Sigmoid colon (tissue), 4 donors: ENCODE results near the gene COL17A1.

Source experiments
- CTCF ChIP-seq, 4 experiments: fragments of 450-650 bp in 3 of 4; fragments of 200-600 bp in 1 of 4; IDR thresholded peaks; one replicate each; pipeline ENCODE4 v1.5.1; 2016 to 2019; ENCODE audit warnings: antibody characterized with exemption in 4 of 4, mild to moderate bottlenecking in 3 of 4, moderate library complexity in 2 of 4
- EP300 ChIP-seq, 4 donors: sonication (generic); formaldehyde crosslinking; IDR thresholded peaks; one replicate each; pipeline ENCODE4 v1.6.1; 2017; ENCODE audit warnings: antibody characterized with exemption in 4 of 4
- POLR2A ChIP-seq, 2 donors: fragments of 450-650 bp; IDR thresholded peaks; one replicate each; pipeline ENCODE4 v1.6.1; 2016; ENCODE audit warnings: antibody characterized with exemption in 2 of 2, mild to moderate bottlenecking in 2 of 2, moderate library complexity in 2 of 2
- POLR2AphosphoS5 ChIP-seq, 4 donors: sonication (generic); formaldehyde crosslinking; IDR thresholded peaks; one replicate each; pipeline ENCODE4 v1.6.1; 2017; ENCODE audit warnings: antibody characterized with exemption in 4 of 4

- TF ChIP-seq CTCF (IDR thresholded peaks at IDR 0.05) = no peak
- TF ChIP-seq EP300 (IDR thresholded peaks at IDR 0.05) = no peak
- TF ChIP-seq POLR2A (IDR thresholded peaks at IDR 0.05) = no peak
- TF ChIP-seq POLR2AphosphoS5 (IDR thresholded peaks at IDR 0.05) = no peak
Observed at GRCh38 chr10:104103956-104104355, 18.3 kb upstream of the COL17A1 start.
